ENCODE measurements around the gene DMWD.
"Not testable (repeated sequence)": the region's sequence is repeated elsewhere in the genome, so short reads cannot be mapped to it uniquely, and the experiment has no call there.

DMWD gene

GRCh38 chr19:45751483-45751882 lies 41.2 kb downstream of the DMWD start:
- not testable (repeated sequence) for DNase-seq (ENCODE audit: low spot score)

GRCh38 chr19:45747513-45747912 lies 45.1 kb downstream of the DMWD start:
- no peak for DNase-seq (ENCODE audit: low spot score)

GRCh38 chr19:45746866-45747265 lies 45.8 kb downstream of the DMWD start:
- DNase-seq (ENCODE audit: low spot score), result no peak

GRCh38 chr19:45745606-45746005 lies 47.0 kb downstream of the DMWD start:
- no peak for DNase-seq (ENCODE audit: low spot score)

GRCh38 chr19:45742969-45743368 lies 49.7 kb downstream of the DMWD start:
- DNase-seq (ENCODE audit: low spot score), result no peak

- no peak for DNase-seq (ENCODE audit: low spot score)
Observed at GRCh38 chr19:45739498-45740439, 52.9 kb downstream of the DMWD start.

- no peak for DNase-seq (ENCODE audit: low spot score)
Observed at GRCh38 chr19:45733160-45733810, 59.4 kb downstream of the DMWD start, which contains the start of gene MEIOSIN. Gene MEIOSIN (plus strand): TSS chr19:45733439. CDS start chr19:45735377, 1,938 bp downstream.
